Astrocyte (in vitro differentiated cells and primary cell): Measurements from ENCODE around the gene PARD3B. TPM values are rescaled to one million over a fixed set of nuclear protein-coding genes. Genes with fewer than 3 reads are reported as not detected.

ENCODE experiments used
- DNase-seq: peaks from one replicate; pipeline ENCODE4 v3.0.0-alpha.2; 2010; ENCODE audit warnings: low read depth
- FAIRE-seq: peaks from 2 replicates; lab custom pipeline; 2011; peaks lifted over from hg19 to GRCh38; lab: Jason Lieb, UNC
- H2AFZ ChIP-seq: 2 replicates; pipeline ENCODE4 v1.6.0; 2012; ENCODE audit warnings: low read depth, low read length, inconsistent platforms
- H3K27ac ChIP-seq: 2 replicates; pipeline ENCODE4 v1.5.1; 2011; ENCODE audit warnings: low read depth, low read length, inconsistent platforms
- H3K27me3 ChIP-seq: 2 replicates; pipeline ENCODE4 v1.6.0; 2011; ENCODE audit warnings: low read length, inconsistent platforms; ENCODE audit not compliant: insufficient read depth
- H3K36me3 ChIP-seq: 2 replicates; pipeline ENCODE4 v1.5.1; 2011; ENCODE audit warnings: low read length, inconsistent platforms; ENCODE audit not compliant: insufficient read depth
- H3K4me1 ChIP-seq: 2 replicates; pipeline ENCODE4 v1.5.1; 2011; ENCODE audit warnings: low read length, inconsistent platforms; ENCODE audit not compliant: insufficient read depth
- H3K4me2 ChIP-seq: 2 replicates; pipeline ENCODE4 v1.6.0; 2012; ENCODE audit warnings: low read length, inconsistent platforms
- H3K4me3 ChIP-seq: 2 replicates; pipeline ENCODE4 v1.5.1; 2011; ENCODE audit warnings: low read depth, mild to moderate bottlenecking, low read length, inconsistent platforms; ENCODE audit not compliant: insufficient read depth
- H3K79me2 ChIP-seq: 2 replicates; pipeline ENCODE4 v1.6.0; 2012; ENCODE audit warnings: mild to moderate bottlenecking, low read length, inconsistent platforms; ENCODE audit not compliant: insufficient read depth
- H3K9ac ChIP-seq: 2 replicates; pipeline ENCODE4 v1.6.0; 2012; ENCODE audit warnings: mild to moderate bottlenecking, low read length, inconsistent platforms
- H3K9me3 ChIP-seq: 2 replicates; pipeline ENCODE4 v1.5.1; 2012; ENCODE audit warnings: low read depth, mild to moderate bottlenecking, low read length, inconsistent platforms; ENCODE audit not compliant: insufficient read depth
- H4K20me1 ChIP-seq: 2 replicates; pipeline ENCODE4 v1.6.0; 2012; ENCODE audit warnings: low read length, inconsistent platforms; ENCODE audit not compliant: insufficient read depth
- H3K27ac Mint-ChIP-seq: one replicate; pipeline ENCODE4 v1.8.0; 2021; ENCODE audit warnings: mild to moderate bottlenecking, mixed read lengths; ENCODE audit not compliant: unreplicated experiment
- H3K27me3 Mint-ChIP-seq: one replicate; pipeline ENCODE4 v1.8.0; 2021; ENCODE audit warnings: low read depth, mixed read lengths; ENCODE audit not compliant: unreplicated experiment
- H3K36me3 Mint-ChIP-seq: one replicate; pipeline ENCODE4 v1.8.0; 2021; ENCODE audit warnings: low read depth, mixed read lengths; ENCODE audit not compliant: unreplicated experiment
- H3K4me1 Mint-ChIP-seq: one replicate; pipeline ENCODE4 v1.8.0; 2021; ENCODE audit warnings: low read depth, mixed read lengths; ENCODE audit not compliant: unreplicated experiment
- H3K4me3 Mint-ChIP-seq: one replicate; pipeline ENCODE4 v1.8.0; 2021; ENCODE audit warnings: mild to moderate bottlenecking, moderate library complexity, mixed read lengths; ENCODE audit not compliant: unreplicated experiment
- H3K9me3 Mint-ChIP-seq: one replicate; pipeline ENCODE4 v1.8.0; 2021; ENCODE audit warnings: mild to moderate bottlenecking, mixed read lengths; ENCODE audit not compliant: unreplicated experiment
- EZH2 ChIP-seq: IDR thresholded peaks from 2 replicates; pipeline ENCODE4 v1.6.1; 2012; ENCODE audit warnings: mild to moderate bottlenecking, low read length, inconsistent platforms; ENCODE audit not compliant: insufficient read depth
- total RNA-seq: library from RNA; stranded (reverse); gene quantifications from 2 replicates; pipeline ENCODE4 v1.2.1, GENCODE V29; 2021
- TF ChIP-seq, protein P1 (sequence below): IDR thresholded peaks from 2 replicates; pipeline ENCODE4 v1.5.1; 2011; ENCODE audit warnings: low read depth, mild to moderate bottlenecking, inconsistent platforms, low read length, moderate library complexity; ENCODE audit not compliant: insufficient read depth

PARD3B gene
- total RNA-seq, 1 donor from 2014 or later: 6.5 TPM

DNA sequence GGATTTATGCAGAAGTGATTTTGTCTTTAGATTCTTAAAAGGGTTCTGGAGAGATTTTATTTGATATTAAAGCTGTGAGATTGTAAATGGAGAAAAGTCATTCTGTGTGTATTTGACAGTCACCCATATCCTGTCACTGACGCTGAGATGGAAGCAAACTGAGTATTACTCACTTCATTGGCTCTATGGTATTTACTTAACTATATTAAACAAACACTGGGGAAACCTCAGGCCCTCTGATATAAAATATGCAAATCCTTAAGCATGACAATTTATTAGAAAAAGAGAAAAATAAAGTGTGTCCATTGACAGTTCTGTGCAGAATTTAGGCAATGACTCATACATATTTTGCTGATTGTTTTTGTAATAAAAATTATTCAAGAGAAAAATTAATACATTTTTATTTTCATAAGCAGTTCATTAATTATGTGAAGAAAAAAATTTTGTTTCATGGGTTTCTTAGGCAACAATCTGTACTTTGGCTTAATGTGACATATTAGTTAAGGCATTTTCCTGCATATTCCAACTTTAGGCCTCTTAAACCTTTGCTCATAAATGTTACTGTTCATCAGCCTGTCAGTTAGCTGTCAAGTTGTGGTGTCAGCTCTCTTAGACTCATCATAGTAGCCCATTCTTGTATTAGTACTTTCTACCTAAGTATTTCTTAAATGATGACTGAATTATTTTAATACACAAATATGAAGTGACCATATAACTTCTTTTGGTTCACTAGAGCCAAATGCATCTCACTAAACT is 99.9 kb downstream of the PARD3B start:
- H3K9me3 ChIP-seq: no peaks in the 10 kb centered on the region
- Mint-ChIP-seq H3K4me3 (no peak overlapping the region), H3K9me3 (peaks cover 1% of the 10 kb centered on the region), H3K27ac (no peak overlapping the region), H3K4me1 (peaks cover 5% of the 10 kb centered on the region), H3K27me3 (no peaks in the 10 kb centered on the region), H3K36me3 (no peaks in the 10 kb centered on the region)
- TF ChIP-seq, protein P1, sequence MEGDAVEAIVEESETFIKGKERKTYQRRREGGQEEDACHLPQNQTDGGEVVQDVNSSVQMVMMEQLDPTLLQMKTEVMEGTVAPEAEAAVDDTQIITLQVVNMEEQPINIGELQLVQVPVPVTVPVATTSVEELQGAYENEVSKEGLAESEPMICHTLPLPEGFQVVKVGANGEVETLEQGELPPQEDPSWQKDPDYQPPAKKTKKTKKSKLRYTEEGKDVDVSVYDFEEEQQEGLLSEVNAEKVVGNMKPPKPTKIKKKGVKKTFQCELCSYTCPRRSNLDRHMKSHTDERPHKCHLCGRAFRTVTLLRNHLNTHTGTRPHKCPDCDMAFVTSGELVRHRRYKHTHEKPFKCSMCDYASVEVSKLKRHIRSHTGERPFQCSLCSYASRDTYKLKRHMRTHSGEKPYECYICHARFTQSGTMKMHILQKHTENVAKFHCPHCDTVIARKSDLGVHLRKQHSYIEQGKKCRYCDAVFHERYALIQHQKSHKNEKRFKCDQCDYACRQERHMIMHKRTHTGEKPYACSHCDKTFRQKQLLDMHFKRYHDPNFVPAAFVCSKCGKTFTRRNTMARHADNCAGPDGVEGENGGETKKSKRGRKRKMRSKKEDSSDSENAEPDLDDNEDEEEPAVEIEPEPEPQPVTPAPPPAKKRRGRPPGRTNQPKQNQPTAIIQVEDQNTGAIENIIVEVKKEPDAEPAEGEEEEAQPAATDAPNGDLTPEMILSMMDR: no peak
- TF ChIP-seq EZH2: no peak
- H3K79me2 ChIP-seq: no peaks in the 10 kb centered on the region
- no peak overlapping the region for H3K4me3 ChIP-seq
- H3K9ac ChIP-seq: no peak overlapping the region
- H2AFZ ChIP-seq: no peak overlapping the region
- H3K27ac ChIP-seq: no peak overlapping the region
- no peaks in the 10 kb centered on the region for H3K27me3 ChIP-seq
- FAIRE-seq: no peak
- H3K4me1 ChIP-seq: no peaks in the 10 kb centered on the region
- no peaks in the 10 kb centered on the region for H4K20me1 ChIP-seq
- peak overlapping the region; percentile 34 for H3K4me2 ChIP-seq
- H3K36me3 ChIP-seq: no peaks in the 10 kb centered on the region
- peak; percentile 47 for DNase-seq

DNA sequence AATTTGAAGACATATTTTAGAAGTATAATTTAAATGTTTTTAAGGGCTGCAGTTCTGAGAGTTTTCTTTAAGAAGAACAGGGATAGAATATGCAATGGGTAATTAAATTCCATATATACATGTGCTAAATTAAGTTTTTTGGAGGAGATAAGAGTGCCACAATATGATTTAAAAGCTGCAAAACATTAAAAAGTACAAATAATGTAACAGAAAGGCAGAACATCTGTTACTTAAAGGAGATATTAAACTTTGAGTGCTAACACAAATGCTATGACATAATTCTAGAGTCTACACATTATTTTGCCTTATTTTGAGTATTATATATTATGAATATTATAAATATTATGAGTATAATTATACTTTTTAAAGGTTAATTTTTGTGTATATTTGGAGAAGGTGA is 102.4 kb downstream of the PARD3B start:
- Mint-ChIP-seq H3K27ac (no peak overlapping the region), H3K4me3 (no peak overlapping the region), H3K36me3 (peaks cover 4% of the 10 kb centered on the region), H3K27me3 (no peaks in the 10 kb centered on the region), H3K4me1 (peaks cover 5% of the 10 kb centered on the region), H3K9me3 (peaks cover 8% of the 10 kb centered on the region)
- Histone ChIP-seq H3K27ac (no peak overlapping the region), H3K4me2 (no peak overlapping the region), H3K27me3 (no peaks in the 10 kb centered on the region), H3K36me3 (no peaks in the 10 kb centered on the region), H3K4me3 (no peak overlapping the region), H3K79me2 (no peaks in the 10 kb centered on the region), H3K9ac (no peak overlapping the region), H3K9me3 (no peaks in the 10 kb centered on the region), H3K4me1 (no peaks in the 10 kb centered on the region), H4K20me1 (no peaks in the 10 kb centered on the region), H2AFZ (no peak overlapping the region)
- DNase-seq (no peak), FAIRE-seq (no peak)
- TF ChIP-seq EZH2: no peak
- TF ChIP-seq, protein P1: no peak

DNA sequence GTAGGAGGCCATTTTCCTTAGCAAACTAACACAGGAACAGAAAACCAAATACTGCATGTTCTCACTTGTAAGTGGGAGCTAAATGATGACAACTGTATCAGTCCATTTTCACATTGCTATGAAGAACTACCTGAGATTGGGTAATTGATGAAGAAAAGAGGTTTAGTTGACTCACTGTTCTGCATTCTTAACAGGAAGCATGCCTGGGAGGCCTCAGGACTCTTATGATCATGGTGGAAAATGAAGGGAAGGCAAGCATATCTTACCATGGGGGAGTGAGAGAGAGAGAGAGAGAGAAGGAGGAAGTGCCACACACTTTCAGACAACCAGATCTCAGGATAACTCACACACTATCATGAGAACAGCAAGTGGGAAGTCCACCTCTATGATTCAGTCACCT is 105.3 kb downstream of the PARD3B start:
- Histone ChIP-seq H3K4me3 (no peak overlapping the region), H3K27ac (no peak overlapping the region), H3K9me3 (no peaks in the 10 kb centered on the region), H3K4me1 (no peaks in the 10 kb centered on the region), H4K20me1 (no peaks in the 10 kb centered on the region), H3K27me3 (no peaks in the 10 kb centered on the region), H3K36me3 (no peaks in the 10 kb centered on the region), H3K79me2 (no peaks in the 10 kb centered on the region), H3K9ac (no peak overlapping the region), H2AFZ (no peak overlapping the region), H3K4me2 (no peak overlapping the region)
- Mint-ChIP-seq H3K27me3 (no peaks in the 10 kb centered on the region), H3K36me3 (peaks cover 4% of the 10 kb centered on the region), H3K4me1 (peaks cover 8% of the 10 kb centered on the region), H3K4me3 (no peak overlapping the region), H3K9me3 (peaks cover 7% of the 10 kb centered on the region), H3K27ac (no peak overlapping the region)
- DNase-seq (no peak), FAIRE-seq (no peak)
- no peak for TF ChIP-seq EZH2
- TF ChIP-seq, protein P1: no peak
